IPS-18a (cell line): ENCODE results near the gene TCP10L.
"Not testable (repeated sequence)": the region's sequence is repeated elsewhere in the genome, so short reads cannot be mapped to it uniquely, and the experiment has no call there.

ENCODE experiments used
- H3K27ac ChIP-seq: one replicate; pipeline ENCODE4 v1.5.1; 2013; ENCODE audit warnings: low read length
- H3K27me3 ChIP-seq: one replicate; pipeline ENCODE4 v1.6.1; 2013; ENCODE audit warnings: mild to moderate bottlenecking, low read length; ENCODE audit not compliant: control insufficient read depth, insufficient read depth
- H3K36me3 ChIP-seq: one replicate; pipeline ENCODE4 v1.6.1; 2013; ENCODE audit warnings: low read depth, low read length; ENCODE audit not compliant: control insufficient read depth
- H3K4me1 ChIP-seq: one replicate; pipeline ENCODE4 v1.6.1; 2013; ENCODE audit warnings: low read depth, low read length; ENCODE audit not compliant: control insufficient read depth
- H3K4me3 ChIP-seq: one replicate; pipeline ENCODE4 v1.5.1; 2013; ENCODE audit warnings: low read length
- H3K9ac ChIP-seq: one replicate; pipeline ENCODE4 v1.6.1; 2013; ENCODE audit warnings: mild to moderate bottlenecking, low read length, moderate library complexity
- H3K9me3 ChIP-seq: one replicate; pipeline ENCODE4 v1.6.1; 2013; ENCODE audit warnings: low read depth, low read length; ENCODE audit not compliant: control insufficient read depth

Gene TCP10L

GRCh38 chr21:32585042-32585710, at the start of gene TCP10L:
Gene TCP10L (minus strand): TSS chr21:32585523. CDS start chr21:32584304, 1,219 bp downstream.
- Histone ChIP-seq H3K4me3 (no peak within 1 kb of the TSS), H3K9me3 (no peaks in the 10 kb centered on the region), H3K27ac (no peak within 1 kb of the TSS), H3K9ac (no peak within 1 kb of the TSS), H3K4me1 (no peaks in the 10 kb centered on the region), H3K27me3 (no peaks in the 10 kb centered on the region), H3K36me3 (no peaks in the 10 kb centered on the region)

GRCh38 chr21:32626621-32627196, 41.4 kb upstream of the TCP10L start:
- H3K4me1 ChIP-seq: no peaks in the 10 kb centered on the region
- H3K9ac ChIP-seq: no peak overlapping the region
- no peaks in the 10 kb centered on the region for H3K9me3 ChIP-seq
- no peak overlapping the region for H3K4me3 ChIP-seq
- no peaks in the 10 kb centered on the region for H3K27me3 ChIP-seq
- H3K27ac ChIP-seq: no peak overlapping the region
- no peaks in the 10 kb centered on the region for H3K36me3 ChIP-seq

GRCh38 chr21:32618218-32618617, 32.9 kb upstream of the TCP10L start:
- not testable (repeated sequence) for H3K9ac ChIP-seq, H3K4me3 ChIP-seq, H3K27me3 ChIP-seq, H3K36me3 ChIP-seq, H3K27ac ChIP-seq, H3K4me1 ChIP-seq, H3K9me3 ChIP-seq

- no peak overlapping the region for H3K27ac ChIP-seq
- peak overlapping the region; percentile 85 for H3K9ac ChIP-seq
- peak overlapping the region; percentile 87 for H3K4me3 ChIP-seq
Measured at GRCh38 chr21:32613436-32614043, 28.2 kb upstream of the TCP10L start.

GRCh38 chr21:32612999-32613337, 27.6 kb upstream of the TCP10L start:
- no peaks in the 10 kb centered on the region for H3K9me3 ChIP-seq
- peak overlapping the region; percentile 79 for H3K27ac ChIP-seq
- peaks cover 14% of the 10 kb centered on the region for H3K36me3 ChIP-seq
- H3K27me3 ChIP-seq: no peaks in the 10 kb centered on the region
- H3K4me1 ChIP-seq: no peaks in the 10 kb centered on the region
- peak overlapping the region; percentile 85 for H3K9ac ChIP-seq
- H3K4me3 ChIP-seq: peak overlapping the region; percentile 87

More at GRCh38 chr21:32613436-32614043, 28.2 kb upstream of the TCP10L start:
- Histone ChIP-seq H3K4me1 (no peaks in the 10 kb centered on the region), H3K27me3 (no peaks in the 10 kb centered on the region), H3K36me3 (peaks cover 10% of the 10 kb centered on the region), H3K9me3 (no peaks in the 10 kb centered on the region)

- H3K36me3 ChIP-seq: peaks cover 19% of the 10 kb centered on the region
- no peaks in the 10 kb centered on the region for H3K9me3 ChIP-seq
- no peaks in the 10 kb centered on the region for H3K27me3 ChIP-seq
- H3K4me3 ChIP-seq: peak within 1 kb of the TSS; percentile 87
- peak within 1 kb of the TSS; percentile 79 for H3K27ac ChIP-seq
- no peaks in the 10 kb centered on the region for H3K4me1 ChIP-seq
- peak within 1 kb of the TSS; percentile 85 for H3K9ac ChIP-seq
Measured at GRCh38 chr21:32612075-32612998, 27.0 kb upstream of the TCP10L start, which contains the start of gene CFAP298. Gene CFAP298 (minus strand): TSS chr21:32612377. CDS start chr21:32612243, 134 bp downstream.

- Histone ChIP-seq H3K27me3 (no peaks in the 10 kb centered on the region), H3K4me3 (peak overlapping the region; percentile 87), H3K36me3 (peaks cover 26% of the 10 kb centered on the region), H3K27ac (no peak overlapping the region), H3K9ac (peak overlapping the region; percentile 85), H3K9me3 (no peaks in the 10 kb centered on the region), H3K4me1 (no peaks in the 10 kb centered on the region)
Measured at GRCh38 chr21:32611471-32611997, 26.2 kb upstream of the TCP10L start.

GRCh38 chr21:32610940-32611339, 25.6 kb upstream of the TCP10L start:
- H3K9me3 ChIP-seq, H3K9ac ChIP-seq, H3K27me3 ChIP-seq, H3K27ac ChIP-seq, H3K4me1 ChIP-seq: not testable (repeated sequence)
- Histone ChIP-seq H3K4me3 (peak overlapping the region; percentile 44), H3K36me3 (peaks cover 31% of the 10 kb centered on the region)

GRCh38 chr21:32608851-32609250, 23.5 kb upstream of the TCP10L start:
- no peaks in the 10 kb centered on the region for H3K9me3 ChIP-seq
- H3K4me3 ChIP-seq: no peak overlapping the region
- peaks cover 24% of the 10 kb centered on the region for H3K4me1 ChIP-seq
- no peak overlapping the region for H3K9ac ChIP-seq
- no peaks in the 10 kb centered on the region for H3K27me3 ChIP-seq
- no peak overlapping the region for H3K27ac ChIP-seq
- peaks cover 33% of the 10 kb centered on the region for H3K36me3 ChIP-seq

GRCh38 chr21:32605469-32605868, 20.1 kb upstream of the TCP10L start:
- H3K9me3 ChIP-seq: no peaks in the 10 kb centered on the region
- H3K36me3 ChIP-seq: peaks cover 55% of the 10 kb centered on the region
- H3K9ac ChIP-seq: no peak overlapping the region
- H3K27me3 ChIP-seq: no peaks in the 10 kb centered on the region
- peaks cover 39% of the 10 kb centered on the region for H3K4me1 ChIP-seq
- no peak overlapping the region for H3K4me3 ChIP-seq
- H3K27ac ChIP-seq: peak overlapping the region; percentile 11

- Histone ChIP-seq H3K9me3 (no peaks in the 10 kb centered on the region), H3K27ac (peak overlapping the region; percentile 86), H3K4me1 (peaks cover 49% of the 10 kb centered on the region), H3K36me3 (peaks cover 63% of the 10 kb centered on the region), H3K9ac (peak overlapping the region; percentile 61), H3K27me3 (no peaks in the 10 kb centered on the region), H3K4me3 (peak overlapping the region; percentile 52)
Measured at GRCh38 chr21:32604464-32604863, 19.1 kb upstream of the TCP10L start.
